ENCODE results near the gene SLC5A9.

SLC5A9 gene

DNA sequence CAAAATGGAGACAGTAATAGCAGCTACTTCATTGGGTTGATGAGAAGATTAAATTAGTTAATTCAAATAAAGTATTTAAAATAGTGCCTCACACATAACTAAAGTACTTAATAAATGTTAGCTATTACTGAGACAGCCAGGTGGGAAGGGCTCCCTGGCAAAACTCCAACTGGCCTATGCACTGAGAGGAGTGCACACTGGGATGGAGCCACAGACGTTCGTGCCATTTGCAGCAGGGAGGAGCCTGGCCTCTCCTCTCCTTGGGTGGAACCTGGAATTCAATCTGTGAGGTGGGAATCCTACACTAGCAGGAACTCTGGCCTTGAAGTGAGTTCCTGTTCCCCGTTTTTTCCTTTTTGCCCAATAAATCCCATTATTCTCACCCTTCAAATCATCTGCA, 28.1 kb downstream of the SLC5A9 start:
- Histone ChIP-seq H2AFZ (ENCODE audit: low read depth, low read length) (no peak overlapping the region), H3K27me3 (ENCODE audit: low read depth, low read length) (no peaks in the 10 kb centered on the region), H3K79me2 (ENCODE audit: low read length) (no peaks in the 10 kb centered on the region), H3K36me3 (replicated peaks; ENCODE audit: low read depth, low read length) (no peaks in the 10 kb centered on the region), H3K9ac (ENCODE audit: low read length) (no peak overlapping the region), H3K4me2 (ENCODE audit: low read length) (no peak overlapping the region), H3K9me3 (ENCODE audit: insufficient read depth, low read length) (no peaks in the 10 kb centered on the region), H3K27ac (ENCODE audit: low read length) (no peak overlapping the region), H4K20me1 (ENCODE audit: insufficient read depth, low read length) (no peaks in the 10 kb centered on the region), H3K4me3 (ENCODE audit: low read length) (no peak overlapping the region), H3K4me1 (ENCODE audit: low read length) (no peaks in the 10 kb centered on the region)
- no peak for TF ChIP-seq CTCF (IDR thresholded peaks at IDR 0.05; ENCODE audit: low read depth, low read length)
- no peak for TF ChIP-seq EZH2phosphoT487 (IDR thresholded peaks at IDR 0.05; ENCODE audit: low read depth)

DNA sequence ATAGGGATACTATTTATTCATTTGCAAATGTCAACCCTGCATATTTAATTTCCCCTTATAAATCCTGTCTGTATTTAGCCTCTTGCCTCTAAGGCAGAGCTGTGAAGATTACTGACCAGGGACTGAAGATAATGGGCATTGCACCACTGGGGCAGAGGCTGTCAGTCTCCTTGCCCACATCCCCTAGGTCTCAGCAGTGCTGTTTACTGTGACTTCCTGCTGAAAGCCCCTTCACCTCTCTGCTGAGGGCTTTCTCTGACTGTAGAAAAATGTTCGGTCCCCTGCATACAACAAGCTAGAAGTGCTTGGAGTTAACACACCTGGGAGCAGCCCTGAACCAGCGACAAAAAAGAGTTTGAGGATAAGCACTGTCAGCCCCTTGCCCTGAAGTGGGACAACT, 28.8 kb downstream of the SLC5A9 start:
- Histone ChIP-seq H3K4me2 (ENCODE audit: low read length) (no peak overlapping the region), H3K9me3 (ENCODE audit: insufficient read depth, low read length) (no peaks in the 10 kb centered on the region), H3K36me3 (replicated peaks; ENCODE audit: low read depth, low read length) (no peaks in the 10 kb centered on the region), H3K9ac (ENCODE audit: low read length) (no peak overlapping the region), H3K27ac (ENCODE audit: low read length) (no peak overlapping the region), H2AFZ (ENCODE audit: low read depth, low read length) (no peak overlapping the region), H4K20me1 (ENCODE audit: insufficient read depth, low read length) (no peaks in the 10 kb centered on the region), H3K27me3 (ENCODE audit: low read depth, low read length) (no peaks in the 10 kb centered on the region), H3K79me2 (ENCODE audit: low read length) (no peaks in the 10 kb centered on the region), H3K4me1 (ENCODE audit: low read length) (no peaks in the 10 kb centered on the region), H3K4me3 (ENCODE audit: low read length) (no peak overlapping the region)
- TF ChIP-seq CTCF (IDR thresholded peaks at IDR 0.05; ENCODE audit: low read depth, low read length) (no peak), EZH2phosphoT487 (IDR thresholded peaks at IDR 0.05; ENCODE audit: low read depth) (no peak)

DNA sequence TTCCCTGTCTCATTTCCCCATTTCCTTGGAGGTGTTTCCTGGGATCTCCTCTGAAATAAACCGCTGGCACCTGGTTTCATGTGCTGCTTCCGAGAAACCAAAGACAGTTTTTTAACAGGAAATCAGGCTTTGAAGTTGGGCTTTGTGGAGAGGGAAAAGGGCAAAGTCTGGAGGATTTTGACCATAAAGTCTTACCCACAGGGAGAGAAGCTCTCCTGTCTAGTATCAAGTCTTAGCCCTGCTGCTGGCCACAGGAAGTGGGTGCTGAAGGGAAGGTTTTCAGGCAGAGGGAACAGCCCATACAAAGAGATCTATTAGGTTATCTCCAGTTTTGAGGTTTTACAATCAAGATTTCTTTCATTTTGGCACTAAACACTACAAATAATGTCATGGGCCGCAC, 29.3 kb downstream of the SLC5A9 start:
- TF ChIP-seq EZH2phosphoT487 (IDR thresholded peaks at IDR 0.05; ENCODE audit: low read depth) (no peak), CTCF (IDR thresholded peaks at IDR 0.05; ENCODE audit: low read depth, low read length) (no peak)
- no peaks in the 10 kb centered on the region for H3K9me3 ChIP-seq (ENCODE audit: insufficient read depth, low read length)
- H3K27ac ChIP-seq (ENCODE audit: low read length): no peak overlapping the region
- no peak overlapping the region for H3K9ac ChIP-seq (ENCODE audit: low read length)
- H4K20me1 ChIP-seq (ENCODE audit: insufficient read depth, low read length): no peaks in the 10 kb centered on the region
- H3K4me1 ChIP-seq (ENCODE audit: low read length): no peaks in the 10 kb centered on the region
- H3K36me3 ChIP-seq (replicated peaks; ENCODE audit: low read depth, low read length): no peaks in the 10 kb centered on the region
- H3K4me3 ChIP-seq (ENCODE audit: low read length): no peak overlapping the region
- H3K27me3 ChIP-seq (ENCODE audit: low read depth, low read length): no peaks in the 10 kb centered on the region
- no peak overlapping the region for H3K4me2 ChIP-seq (ENCODE audit: low read length)
- H3K79me2 ChIP-seq (ENCODE audit: low read length): no peaks in the 10 kb centered on the region
- H2AFZ ChIP-seq (ENCODE audit: low read depth, low read length): no peak overlapping the region

DNA sequence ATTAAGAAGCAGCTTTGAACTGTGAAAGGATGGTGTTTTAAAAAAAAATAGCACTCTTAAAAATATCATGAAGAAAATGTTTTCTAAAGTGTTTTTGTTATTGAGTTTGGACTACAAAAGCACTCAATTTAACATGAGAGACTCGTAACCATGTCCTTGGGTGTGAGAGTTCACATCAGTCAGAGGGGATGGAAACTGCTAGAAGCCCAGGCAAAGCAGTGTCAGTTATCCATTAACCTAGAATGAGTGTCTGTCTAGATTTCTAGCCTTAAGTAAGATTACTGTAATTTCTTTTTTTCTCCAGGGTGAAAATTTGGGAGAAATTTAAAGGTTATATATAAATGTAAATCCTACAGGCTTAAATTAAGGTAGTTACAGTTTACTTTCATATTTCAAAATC, 31.7 kb downstream of the SLC5A9 start:
- Histone ChIP-seq H3K4me1 (ENCODE audit: low read length) (no peaks in the 10 kb centered on the region), H3K9me3 (ENCODE audit: insufficient read depth, low read length) (no peaks in the 10 kb centered on the region), H3K27ac (ENCODE audit: low read length) (no peak overlapping the region), H2AFZ (ENCODE audit: low read depth, low read length) (no peak overlapping the region), H3K79me2 (ENCODE audit: low read length) (no peaks in the 10 kb centered on the region), H3K4me2 (ENCODE audit: low read length) (no peak overlapping the region), H3K9ac (ENCODE audit: low read length) (no peak overlapping the region), H3K4me3 (ENCODE audit: low read length) (no peak overlapping the region), H3K27me3 (ENCODE audit: low read depth, low read length) (no peaks in the 10 kb centered on the region), H4K20me1 (ENCODE audit: insufficient read depth, low read length) (no peaks in the 10 kb centered on the region), H3K36me3 (replicated peaks; ENCODE audit: low read depth, low read length) (no peaks in the 10 kb centered on the region)
- TF ChIP-seq EZH2phosphoT487 (IDR thresholded peaks at IDR 0.05; ENCODE audit: low read depth) (no peak), CTCF (IDR thresholded peaks at IDR 0.05; ENCODE audit: low read depth, low read length) (no peak)

Measured in OCI-LY3 (cell line).